ENCODE results near the gene KLHL35. TPM values are rescaled to one million over a fixed set of nuclear protein-coding genes. Genes with fewer than 3 reads are reported as not detected.

Gene KLHL35
- total and polyA plus RNA-seq, 3 donors from 2014 or later, result 15.4 to 58.2 (median 51.2) TPM

- Histone ChIP-seq H3K36me3 (ENCODE audit: low read depth, missing control alignments) (no peaks in the 10 kb centered on the region), H3K4me3 (peak overlapping the region; percentile 50 to 55), H3K27ac (peak overlapping the region in 1 of 2 donors; percentile 61), H3K9me3 (no peaks in the 10 kb centered on the region), H3K4me1 (no peaks in the 10 kb centered on the region), H3K27me3 (no peaks in the 10 kb centered on the region)
- whole genome bisulfite sequencing, 2 donors, result 19 to 31% methylated on average over 26 to 32 of the region's 32 CpGs
- no peak for DNase-seq
- intact Hi-C loops (cut with DNase I; ENCODE audit: low total_unique reads), result no loop called here
- TF ChIP-seq, protein P1, sequence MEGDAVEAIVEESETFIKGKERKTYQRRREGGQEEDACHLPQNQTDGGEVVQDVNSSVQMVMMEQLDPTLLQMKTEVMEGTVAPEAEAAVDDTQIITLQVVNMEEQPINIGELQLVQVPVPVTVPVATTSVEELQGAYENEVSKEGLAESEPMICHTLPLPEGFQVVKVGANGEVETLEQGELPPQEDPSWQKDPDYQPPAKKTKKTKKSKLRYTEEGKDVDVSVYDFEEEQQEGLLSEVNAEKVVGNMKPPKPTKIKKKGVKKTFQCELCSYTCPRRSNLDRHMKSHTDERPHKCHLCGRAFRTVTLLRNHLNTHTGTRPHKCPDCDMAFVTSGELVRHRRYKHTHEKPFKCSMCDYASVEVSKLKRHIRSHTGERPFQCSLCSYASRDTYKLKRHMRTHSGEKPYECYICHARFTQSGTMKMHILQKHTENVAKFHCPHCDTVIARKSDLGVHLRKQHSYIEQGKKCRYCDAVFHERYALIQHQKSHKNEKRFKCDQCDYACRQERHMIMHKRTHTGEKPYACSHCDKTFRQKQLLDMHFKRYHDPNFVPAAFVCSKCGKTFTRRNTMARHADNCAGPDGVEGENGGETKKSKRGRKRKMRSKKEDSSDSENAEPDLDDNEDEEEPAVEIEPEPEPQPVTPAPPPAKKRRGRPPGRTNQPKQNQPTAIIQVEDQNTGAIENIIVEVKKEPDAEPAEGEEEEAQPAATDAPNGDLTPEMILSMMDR (IDR thresholded peaks at IDR 0.05), result no peak
- TF ChIP-seq POLR2A (IDR thresholded peaks at IDR 0.05), result no peak
These were observed 2.1 kb downstream of the KLHL35 start for GRCh38 chr11:75430714-75431532.

- DNase-seq, result peak; percentile 80
- no peak for TF ChIP-seq POLR2A (IDR thresholded peaks at IDR 0.05)
- TF ChIP-seq, protein P1 (IDR thresholded peaks at IDR 0.05), result no peak
- intact Hi-C loops (cut with DNase I; ENCODE audit: low total_unique reads), result no loop called here
- H3K4me3 ChIP-seq, result peak overlapping the region; percentile 50 to 55
- H3K27ac ChIP-seq, result peak overlapping the region in 1 of 2 donors; percentile 61
- 0 to 1% methylated on average over 13 to 107 of the region's 134 CpGs for WGBS, 2 donors
- no peaks in the 10 kb centered on the region for H3K9me3 ChIP-seq
- no peaks in the 10 kb centered on the region for H3K36me3 ChIP-seq (ENCODE audit: low read depth, missing control alignments)
- H3K4me1 ChIP-seq, result no peaks in the 10 kb centered on the region
- H3K27me3 ChIP-seq, result no peaks in the 10 kb centered on the region
These were observed 2.9 kb downstream of the KLHL35 start for GRCh38 chr11:75429902-75430713.

GRCh38 chr11:75429641-75429901 lies 3.4 kb downstream of the KLHL35 start:
- intact Hi-C loops (cut with DNase I; ENCODE audit: low total_unique reads), result no loop called here
- no peaks in the 10 kb centered on the region for H3K36me3 ChIP-seq (ENCODE audit: low read depth, missing control alignments)
- H3K27me3 ChIP-seq, result no peaks in the 10 kb centered on the region
- TF ChIP-seq POLR2A (IDR thresholded peaks at IDR 0.05), result no peak
- TF ChIP-seq, protein P1 (IDR thresholded peaks at IDR 0.05), result no peak
- peak overlapping the region; percentile 50 to 51 for H3K4me3 ChIP-seq
- H3K9me3 ChIP-seq, result no peaks in the 10 kb centered on the region
- WGBS, 2 donors, result 14 to 18% methylated on average over 18 to 25 of the region's 25 CpGs
- peak overlapping the region in 1 of 2 donors; percentile 61 for H3K27ac ChIP-seq
- no peak for DNase-seq
- H3K4me1 ChIP-seq, result no peaks in the 10 kb centered on the region

DNA sequence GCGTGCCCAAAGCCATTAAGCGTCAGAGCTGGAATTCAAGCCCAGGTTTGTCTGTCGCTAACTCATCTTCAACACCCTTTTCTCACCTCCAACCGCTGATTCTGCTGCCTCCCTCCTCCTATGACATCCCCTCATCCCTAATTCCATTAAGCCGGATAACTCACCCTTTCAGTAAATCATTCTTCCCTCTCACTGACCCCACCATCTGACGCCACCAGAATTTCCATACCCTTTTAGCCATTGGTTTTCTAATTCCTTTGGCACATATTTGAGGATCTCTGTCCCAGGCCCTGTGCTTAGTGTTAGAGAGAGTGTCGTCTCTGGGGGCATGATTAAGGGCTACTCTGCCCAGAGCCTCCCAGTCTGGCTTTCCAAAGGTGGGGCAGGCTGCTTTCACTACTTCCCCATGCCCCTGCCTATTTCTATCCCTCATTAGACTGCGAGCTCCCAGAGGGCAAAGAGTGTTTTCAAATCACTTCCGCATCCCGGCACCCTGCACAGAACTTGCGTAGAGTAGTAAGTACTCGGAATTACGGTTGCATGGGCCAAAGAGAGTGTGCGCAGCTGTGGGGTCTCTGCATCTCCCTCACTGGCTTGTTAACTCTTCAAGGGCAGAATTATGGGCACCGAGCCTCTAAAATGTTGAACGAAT lies 3.9 kb downstream of the KLHL35 start:
- H3K4me3 ChIP-seq, result peak overlapping the region; percentile 50 to 51
- no peak for TF ChIP-seq POLR2A (IDR thresholded peaks at IDR 0.05)
- TF ChIP-seq, protein P1 (IDR thresholded peaks at IDR 0.05), result no peak
- no peaks in the 10 kb centered on the region for H3K36me3 ChIP-seq (ENCODE audit: low read depth, missing control alignments)
- no peaks in the 10 kb centered on the region for H3K9me3 ChIP-seq
- no peak for DNase-seq
- H3K27me3 ChIP-seq, result no peaks in the 10 kb centered on the region
- intact Hi-C loops (cut with DNase I; ENCODE audit: low total_unique reads), result no loop called here
- no peak overlapping the region for H3K27ac ChIP-seq
- no peaks in the 10 kb centered on the region for H3K4me1 ChIP-seq
- WGBS, 2 donors, result 50 to 59% methylated on average over 16 of the region's 16 CpGs
